Activated T-helper 1 cell treated with anti-CD3 and anti-CD28 coated beads, Interleukin-2, amount 50 U/mL, for 16 hours (primary cell): ENCODE data around the gene SLCO2B1.

ENCODE experiments used
- DNase-seq, 2 donors: peaks; one replicate each; pipeline ENCODE4 v3.0.0-alpha.2; 2020; ENCODE audit warnings: low read depth in 1 of 2, low spot score in 1 of 2

SLCO2B1 gene

GRCh38 chr11:75214411-75214821, 63.5 kb downstream of the SLCO2B1 start:
- peak; percentile 38 to 77 for DNase-seq

- DNase-seq, result no peak
Observed at GRCh38 chr11:75214843-75215242, 63.9 kb downstream of the SLCO2B1 start.

- DNase-seq, result no peak
Observed at GRCh38 chr11:75219869-75220268, 69.0 kb downstream of the SLCO2B1 start.

GRCh38 chr11:75223954-75224643, 73.2 kb downstream of the SLCO2B1 start:
- no peak for DNase-seq

- DNase-seq, result no peak
Observed at GRCh38 chr11:75225794-75226193, 74.9 kb downstream of the SLCO2B1 start.

- no peak for DNase-seq
Observed at GRCh38 chr11:75229466-75229865, 78.6 kb downstream of the SLCO2B1 start.

GRCh38 chr11:75230621-75231020, 79.7 kb downstream of the SLCO2B1 start:
- no peak for DNase-seq

- no peak for DNase-seq
Observed at GRCh38 chr11:75233754-75234172, 82.9 kb downstream of the SLCO2B1 start.

GRCh38 chr11:75236062-75236461, 85.2 kb downstream of the SLCO2B1 start:
- no peak for DNase-seq

- no peak for DNase-seq
Observed at GRCh38 chr11:75237050-75237449, 86.1 kb downstream of the SLCO2B1 start.

- no peak for DNase-seq
Observed at GRCh38 chr11:75238595-75239440, 87.9 kb downstream of the SLCO2B1 start.

- no peak for DNase-seq
Observed at GRCh38 chr11:75239531-75240290, 88.8 kb downstream of the SLCO2B1 start.

GRCh38 chr11:75240311-75241035, 89.6 kb downstream of the SLCO2B1 start, which contains the start of gene TPBGL:
TSS of gene TPBGL (plus strand) at chr11:75240774. CDS start at chr11:75241050, 276 bp downstream.
- DNase-seq, result no peak

- DNase-seq, result peak; percentile 73 to 82
Observed at GRCh38 chr11:75241036-75241905, 90.4 kb downstream of the SLCO2B1 start.

- no peak for DNase-seq
Observed at GRCh38 chr11:75241906-75242644, 91.2 kb downstream of the SLCO2B1 start.

- DNase-seq, result no peak
Observed at GRCh38 chr11:75242722-75243600, 92.1 kb downstream of the SLCO2B1 start.

GRCh38 chr11:75244052-75244814, 93.3 kb downstream of the SLCO2B1 start:
- no peak for DNase-seq
